Measurements from ENCODE around the gene AMTN.

GRCh38 chr4:70496231-70496630, 22.1 kb upstream of the AMTN start:
- TF ChIP-seq POLR2A (IDR thresholded peaks at IDR 0.05) = no peak
- TF ChIP-seq, protein P1, sequence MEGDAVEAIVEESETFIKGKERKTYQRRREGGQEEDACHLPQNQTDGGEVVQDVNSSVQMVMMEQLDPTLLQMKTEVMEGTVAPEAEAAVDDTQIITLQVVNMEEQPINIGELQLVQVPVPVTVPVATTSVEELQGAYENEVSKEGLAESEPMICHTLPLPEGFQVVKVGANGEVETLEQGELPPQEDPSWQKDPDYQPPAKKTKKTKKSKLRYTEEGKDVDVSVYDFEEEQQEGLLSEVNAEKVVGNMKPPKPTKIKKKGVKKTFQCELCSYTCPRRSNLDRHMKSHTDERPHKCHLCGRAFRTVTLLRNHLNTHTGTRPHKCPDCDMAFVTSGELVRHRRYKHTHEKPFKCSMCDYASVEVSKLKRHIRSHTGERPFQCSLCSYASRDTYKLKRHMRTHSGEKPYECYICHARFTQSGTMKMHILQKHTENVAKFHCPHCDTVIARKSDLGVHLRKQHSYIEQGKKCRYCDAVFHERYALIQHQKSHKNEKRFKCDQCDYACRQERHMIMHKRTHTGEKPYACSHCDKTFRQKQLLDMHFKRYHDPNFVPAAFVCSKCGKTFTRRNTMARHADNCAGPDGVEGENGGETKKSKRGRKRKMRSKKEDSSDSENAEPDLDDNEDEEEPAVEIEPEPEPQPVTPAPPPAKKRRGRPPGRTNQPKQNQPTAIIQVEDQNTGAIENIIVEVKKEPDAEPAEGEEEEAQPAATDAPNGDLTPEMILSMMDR (IDR thresholded peaks at IDR 0.05) = no peak

All from lower leg skin (tissue), 3 donors.